Activated CD4-positive, alpha-beta T cell treated with anti-CD3 and anti-CD28 coated beads, Interleukin-10, Interleukin-2, amounts not matched to agents 100 ng/mL and 50 ng/mL, durations not matched to agents 16 hours and 8 hours (primary cell): Measurements from ENCODE around the gene GLRA3.
"Not testable (repeated sequence)": the region's sequence is repeated elsewhere in the genome, so short reads cannot be mapped to it uniquely, and the experiment has no call there.

Experiments
- DNase-seq: peaks from one replicate; pipeline ENCODE4 v3.0.0-alpha.2; 2020

GLRA3 gene

GRCh38 chr4:174650711-174651355, 178.2 kb downstream of the GLRA3 start:
- DNase-seq: no peak

DNA sequence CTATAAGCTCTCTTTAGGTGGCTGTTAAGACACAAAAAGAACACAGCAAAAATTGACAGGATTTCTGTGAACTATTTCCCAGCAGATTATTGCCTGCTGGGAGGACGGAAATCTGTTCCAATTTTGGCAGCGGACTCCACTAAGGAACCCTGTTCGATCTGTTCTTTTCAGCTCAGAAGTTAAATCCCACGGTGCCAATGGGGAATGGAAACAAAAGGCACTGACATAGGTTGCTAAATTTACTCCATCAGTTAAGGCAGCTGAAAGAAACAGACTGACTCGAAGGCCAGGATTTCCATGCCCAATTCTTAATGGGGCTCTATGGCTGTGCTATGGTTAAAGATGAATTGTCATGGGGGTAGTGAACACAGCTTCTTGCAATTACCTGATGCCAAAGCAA, 180.2 kb downstream of the GLRA3 start:
- DNase-seq: no peak

- no peak for DNase-seq
These were observed 182.7 kb downstream of the GLRA3 start for GRCh38 chr4:174646326-174646725.

DNA sequence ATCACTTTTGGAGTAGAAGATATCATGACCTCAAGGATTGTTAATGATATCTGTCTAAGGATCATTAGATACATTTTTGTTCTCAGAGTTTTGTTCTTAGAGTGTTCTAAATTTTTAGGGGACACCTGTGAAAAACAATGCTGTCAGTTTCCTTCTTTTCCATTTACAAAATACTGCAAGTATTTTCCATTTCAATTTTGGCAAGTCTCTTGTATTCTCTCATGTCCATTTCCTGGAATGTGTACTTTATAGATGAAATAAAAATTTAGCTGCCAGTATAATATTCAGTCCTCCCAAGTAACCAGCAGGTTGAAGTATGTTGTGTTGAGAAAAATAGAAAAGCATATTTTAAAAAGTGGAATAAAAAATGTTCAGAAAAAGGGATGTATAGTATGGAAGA, 188.9 kb downstream of the GLRA3 start:
- DNase-seq: no peak

DNA sequence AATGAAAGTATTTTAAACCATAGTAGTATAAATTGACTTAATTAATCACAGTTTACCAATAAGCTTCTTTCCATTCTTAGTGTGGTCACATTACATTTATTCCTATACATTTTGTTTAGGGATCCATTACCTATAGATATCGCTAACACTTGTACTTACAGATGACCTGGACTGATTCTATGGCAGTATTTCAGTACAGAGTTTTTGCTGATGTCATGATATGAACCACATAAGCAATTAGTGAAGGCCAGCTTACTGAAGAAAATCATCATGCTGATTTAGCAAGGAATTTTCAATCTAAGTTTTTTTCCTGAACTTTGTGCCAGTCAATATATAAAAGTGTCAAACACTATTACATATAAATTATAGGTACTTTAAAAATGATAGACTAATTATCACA, 193.3 kb downstream of the GLRA3 start:
- no peak for DNase-seq

GRCh38 chr4:174633399-174633798, 195.6 kb downstream of the GLRA3 start:
- DNase-seq: no peak

DNA sequence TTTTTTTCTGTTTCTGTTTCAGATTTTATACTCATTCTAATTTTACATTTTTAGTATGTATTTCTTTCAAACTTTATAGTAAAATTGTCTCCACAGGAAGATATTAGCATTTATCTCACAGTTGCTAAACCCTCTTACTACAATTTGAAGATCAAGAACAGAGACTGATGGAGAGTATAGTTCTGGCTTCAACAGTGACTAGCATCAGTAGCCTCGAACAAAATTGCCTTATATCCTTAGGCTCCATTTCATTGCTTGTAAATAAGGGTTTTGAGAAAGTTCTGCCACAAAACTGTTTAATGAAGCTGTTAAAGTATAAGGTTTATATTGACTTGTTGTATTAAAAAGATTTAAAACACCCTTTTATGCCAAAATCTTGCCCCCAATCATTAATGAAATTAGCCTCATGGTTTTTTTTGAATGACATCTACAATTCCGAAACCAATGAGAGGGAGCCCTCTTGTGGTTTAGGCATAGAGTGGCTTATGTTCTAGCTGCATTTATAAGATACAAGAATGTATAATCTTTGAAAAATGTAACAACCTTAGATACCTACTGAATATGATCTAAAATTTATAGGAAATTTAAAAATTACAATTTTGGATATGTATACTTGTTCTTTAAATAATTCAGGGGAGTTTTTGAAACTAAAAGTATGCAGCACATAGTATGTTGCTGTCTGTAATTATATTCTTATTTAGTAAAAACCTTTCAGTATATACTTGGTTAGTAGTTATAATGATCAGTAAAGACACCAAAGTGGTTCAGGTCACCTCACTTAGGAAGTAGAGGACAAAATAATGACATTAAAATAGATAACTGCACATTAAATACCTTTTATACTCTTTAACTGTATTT, 196.9 kb downstream of the GLRA3 start:
- DNase-seq: peak; percentile 42

DNA sequence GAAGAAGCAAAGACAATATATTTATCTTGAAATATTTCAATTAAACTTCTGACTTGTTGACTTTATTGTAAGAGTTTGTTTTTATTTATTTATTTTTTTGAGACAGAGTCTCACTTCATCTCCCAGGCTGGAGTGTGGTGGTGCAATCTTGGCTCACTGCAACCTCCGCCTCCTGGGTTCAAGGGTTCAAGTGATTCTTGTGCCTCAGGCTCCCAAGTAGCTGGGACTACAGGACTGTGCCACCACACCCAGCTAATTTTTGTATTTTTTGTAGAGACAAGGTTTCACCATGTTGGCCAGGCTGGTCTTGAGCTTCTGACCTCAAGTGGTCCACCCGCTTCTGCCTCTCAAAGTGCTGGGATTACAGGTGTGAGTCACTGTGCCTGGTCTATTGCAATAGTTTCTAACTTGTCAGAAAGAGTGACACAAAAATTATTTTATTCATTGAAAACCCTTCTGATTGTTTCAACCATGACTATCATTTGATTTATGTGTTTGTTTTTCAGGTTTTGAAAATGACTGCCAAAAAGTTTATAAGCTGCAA, 199.1 kb downstream of the GLRA3 start:
- DNase-seq: not testable (repeated sequence)

DNA sequence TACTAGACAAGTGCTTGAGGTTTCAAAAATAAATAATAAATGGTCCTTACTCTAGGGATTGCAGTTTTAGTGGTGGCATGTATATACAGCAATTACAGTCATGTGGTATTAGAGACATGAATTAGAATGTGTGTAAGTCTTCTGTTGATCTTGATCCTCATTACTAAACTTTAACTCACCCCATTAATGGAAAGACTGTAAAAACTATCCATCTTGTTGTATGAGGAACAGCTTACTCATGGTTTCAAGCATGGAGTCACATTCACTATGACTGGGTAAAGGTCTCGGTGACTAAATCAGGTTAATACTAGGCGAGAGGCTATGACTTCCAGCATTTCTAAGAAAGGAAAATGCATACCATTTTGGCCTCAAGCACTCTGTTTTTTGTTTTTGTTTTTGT, 199.8 kb downstream of the GLRA3 start:
- peak; percentile 26 for DNase-seq

- DNase-seq: no peak
These were observed 200.9 kb downstream of the GLRA3 start for GRCh38 chr4:174628191-174628590.

DNA sequence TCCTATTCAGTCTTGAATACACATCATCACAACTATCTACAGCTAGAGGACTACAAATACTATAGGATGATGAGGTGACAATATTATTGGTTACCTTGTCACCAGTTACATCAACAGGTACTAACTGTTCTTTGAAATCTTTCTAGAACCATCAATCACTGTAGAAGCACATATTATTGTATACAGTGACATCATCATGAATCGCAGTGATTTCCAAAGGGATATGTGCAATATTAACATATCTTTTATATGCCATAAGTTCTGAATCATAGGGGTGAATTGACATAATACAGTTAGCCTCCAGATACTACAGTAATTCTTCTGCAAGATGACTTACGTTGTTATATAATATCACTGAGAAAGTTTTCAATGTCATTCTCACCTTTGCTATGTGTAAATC, 201.6 kb downstream of the GLRA3 start:
- DNase-seq: no peak

DNA sequence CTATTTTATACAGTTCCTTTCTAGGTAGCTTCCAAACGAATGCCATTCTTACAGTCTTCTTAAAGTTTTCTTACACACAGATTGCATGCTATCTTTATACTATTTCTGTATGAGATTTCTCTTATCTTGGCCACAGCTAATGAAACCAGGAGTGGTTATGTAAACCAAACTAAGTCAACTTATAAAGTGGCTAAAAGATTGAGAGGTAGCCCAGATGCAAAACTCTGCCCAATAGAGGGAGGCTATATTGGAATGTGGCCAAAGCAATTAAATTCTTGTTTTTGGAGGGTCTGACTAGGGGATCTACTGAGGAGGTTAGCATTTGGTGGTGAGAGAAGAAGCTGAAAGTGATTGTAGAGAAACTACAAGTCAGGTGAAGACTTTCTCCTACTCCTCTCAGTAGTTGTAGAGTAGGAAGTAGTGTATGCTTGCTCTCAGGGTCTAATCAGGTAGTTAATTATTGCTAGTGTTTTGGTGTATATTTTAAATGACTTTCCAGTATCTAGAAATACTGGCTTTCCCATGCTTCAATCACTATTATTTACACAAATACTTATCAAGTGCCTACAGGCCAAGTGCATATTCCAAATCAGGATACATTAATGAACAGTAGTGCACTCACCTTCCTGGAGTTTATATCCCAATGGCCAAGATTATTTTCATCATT, 202.6 kb downstream of the GLRA3 start:
- DNase-seq: no peak

DNA sequence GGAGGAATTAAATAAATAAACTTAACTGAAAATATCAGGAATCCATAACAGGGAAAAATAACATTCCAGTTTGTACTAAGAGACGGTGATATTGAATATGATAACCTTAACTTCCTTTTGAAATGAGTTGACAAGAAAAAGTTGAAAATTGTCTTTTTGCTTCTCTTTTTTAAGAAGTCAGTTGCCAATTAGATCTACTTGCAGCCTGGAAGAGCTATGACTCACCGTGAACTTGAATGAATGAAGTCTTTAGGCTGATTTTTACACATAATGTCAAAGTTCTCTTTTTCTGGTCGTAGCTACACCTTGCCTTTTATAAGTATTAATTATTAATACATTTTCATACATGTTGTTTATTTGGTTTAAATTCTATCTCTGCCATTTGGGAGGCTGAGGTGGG, 212.4 kb downstream of the GLRA3 start:
- DNase-seq: no peak

DNA sequence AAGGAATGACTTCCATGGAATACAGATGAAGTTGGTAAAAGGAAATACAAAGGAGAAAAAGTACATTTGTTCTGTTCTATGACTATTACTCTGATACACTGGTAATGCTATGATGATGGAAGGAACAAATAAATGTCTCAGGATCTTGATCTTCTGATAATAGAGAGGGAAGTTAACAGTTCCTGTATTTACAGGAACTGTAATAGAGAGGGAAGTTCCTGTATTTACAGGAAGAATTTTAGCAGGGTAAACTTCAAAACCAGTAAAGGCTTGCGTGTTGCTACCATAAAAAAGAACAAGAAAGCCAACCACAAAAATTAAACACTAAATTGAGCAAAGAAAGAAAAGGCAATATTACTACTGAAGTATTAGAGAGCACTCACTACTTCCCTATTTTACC, 215.1 kb downstream of the GLRA3 start:
- DNase-seq: no peak

DNA sequence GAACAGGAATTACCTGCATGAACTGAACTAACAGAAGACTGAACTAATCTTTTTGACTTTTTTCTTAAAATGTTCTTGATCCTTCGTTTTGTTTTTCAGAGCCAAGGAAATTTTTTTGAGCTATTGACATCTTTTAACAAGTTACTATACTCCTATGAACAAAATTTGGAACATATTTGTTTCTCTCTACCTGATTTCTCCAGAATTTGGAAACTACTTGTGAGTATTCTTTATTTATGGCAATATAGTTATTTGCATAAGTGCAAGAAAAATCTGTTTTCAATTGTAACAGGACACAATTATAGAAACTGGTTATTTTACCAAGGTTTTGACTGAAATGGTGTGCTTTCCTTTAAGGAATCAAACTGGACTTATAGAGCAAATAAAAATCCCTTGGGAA, 217.3 kb downstream of the GLRA3 start:
- no peak for DNase-seq

DNA sequence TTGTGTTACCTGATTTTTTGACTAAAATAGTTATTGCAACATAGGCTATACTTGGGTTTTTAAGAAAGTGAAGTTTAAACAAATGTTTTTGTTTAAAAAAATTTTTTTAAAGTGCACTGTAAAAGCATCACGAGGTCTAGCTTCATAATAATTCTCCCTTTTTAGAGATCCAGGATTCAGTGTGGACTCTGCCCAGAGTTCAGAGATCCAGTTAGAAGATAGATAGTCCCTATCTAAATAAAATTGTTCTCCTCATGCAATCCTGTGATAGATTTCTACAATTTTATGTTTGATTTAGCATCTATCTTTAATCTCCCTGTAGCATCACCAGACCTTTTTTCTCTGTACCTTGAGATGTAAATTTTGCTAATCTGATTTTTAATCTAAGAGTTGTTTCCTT, 221.3 kb downstream of the GLRA3 start:
- DNase-seq: no peak

GRCh38 chr4:174604198-174604597, 224.8 kb downstream of the GLRA3 start:
- DNase-seq: no peak

DNA sequence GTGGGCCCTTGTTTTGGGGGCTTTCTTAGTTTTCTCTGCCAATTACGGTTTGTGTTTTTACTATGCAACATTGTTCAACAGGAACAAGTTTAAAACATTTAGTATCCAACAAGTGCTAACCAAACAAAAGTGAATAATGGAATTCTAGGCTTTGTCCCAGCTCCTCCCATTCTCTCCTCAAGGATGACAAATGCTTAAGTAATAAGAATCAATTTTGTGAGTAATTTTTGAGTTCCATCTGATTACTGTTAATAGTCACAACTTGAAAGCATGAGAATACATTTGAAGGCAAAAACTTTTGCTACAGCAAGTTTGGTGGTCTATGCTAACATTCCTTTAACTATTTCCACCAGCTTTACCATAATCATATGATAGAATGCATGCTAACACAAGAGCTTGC, 228.7 kb downstream of the GLRA3 start:
- no peak for DNase-seq

- no peak for DNase-seq
These were observed 230.2 kb downstream of the GLRA3 start for GRCh38 chr4:174598800-174599199.

- DNase-seq: no peak
These were observed 232.5 kb downstream of the GLRA3 start for GRCh38 chr4:174596513-174596912.

DNA sequence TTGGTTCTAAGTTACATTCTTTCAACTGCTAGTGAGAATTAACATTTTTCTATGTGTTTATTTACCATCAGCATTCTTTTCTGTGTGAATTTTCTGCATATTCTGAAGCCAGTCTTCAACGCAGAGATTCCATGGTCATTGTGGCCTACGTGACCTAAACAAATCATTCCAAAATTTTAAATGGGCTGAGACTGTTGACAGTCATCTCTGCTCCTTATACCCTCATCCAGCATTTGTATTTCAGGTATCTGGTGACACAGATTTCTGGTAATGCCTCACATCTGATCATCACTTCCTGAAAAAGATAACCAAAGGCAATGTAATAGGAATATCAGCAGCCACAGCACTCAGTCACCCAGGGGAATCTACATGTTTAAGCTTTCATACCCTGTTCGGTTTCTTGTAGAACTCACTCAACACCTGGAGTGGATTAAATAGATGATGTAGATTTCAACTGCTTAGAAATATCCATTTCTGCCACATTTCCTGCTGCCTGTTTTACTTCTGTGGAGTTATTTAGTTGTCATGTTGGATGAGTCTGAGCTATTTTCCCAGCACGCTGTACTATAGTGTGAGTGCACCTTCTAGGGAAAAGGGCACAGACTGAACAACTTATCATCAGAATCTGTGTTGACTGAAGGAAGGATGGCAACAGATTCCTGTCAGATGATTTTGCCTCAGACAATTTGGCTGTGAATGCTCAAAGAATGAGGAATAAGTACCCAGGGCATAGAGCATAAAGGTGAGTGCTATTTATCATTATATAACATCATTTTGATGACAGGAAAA, 233.7 kb downstream of the GLRA3 start:
- no peak for DNase-seq

- no peak for DNase-seq
These were observed 235.3 kb downstream of the GLRA3 start for GRCh38 chr4:174593701-174594100.

- DNase-seq: no peak
These were observed 236.1 kb downstream of the GLRA3 start for GRCh38 chr4:174592985-174593335.
